T-helper 1 cell treated with Interleukin-12 subunit alpha and Interleukin-12 subunit beta and Interleukin-4 antibody, amounts not matched to agents 30 ng/mL and 1 ng/mL, for 36 hours (primary cell): ENCODE results near the gene ZC3H4. TPM values are rescaled to one million over a fixed set of nuclear protein-coding genes. Genes with fewer than 3 reads are reported as not detected.

Experiments used
- intact Hi-C: fragments of 100-400 bp; cut with micrococcal nuclease; formaldehyde crosslinking; loops from one replicate; pipeline ENCODE4 v1.15.1; 2024
- total RNA-seq: library from RNA; stranded (reverse); gene quantifications from 2 replicates; pipeline ENCODE4 v1.2.3, GENCODE V29; 2022

ZC3H4 gene
- total RNA-seq, 1 donor from 2014 or later: 135 TPM

- intact Hi-C loops: loop anchor here (1.0 to 5.0 kb wide), 2 partner anchors 14 to 94 kb away; no protein-coding TSS in a partner anchor
Observed at GRCh38 chr19:47093254-47093653, 20.3 kb downstream of the ZC3H4 start.

- intact Hi-C loops: loop anchor here (5.0 kb wide), 1 partner anchor 97 kb away; no protein-coding TSS in a partner anchor
Observed at GRCh38 chr19:47089767-47090350, 23.7 kb downstream of the ZC3H4 start.

- intact Hi-C loops: no loop called here
Observed at GRCh38 chr19:47086280-47086679, 27.3 kb downstream of the ZC3H4 start.

GRCh38 chr19:47084879-47085439 lies 28.6 kb downstream of the ZC3H4 start:
- intact Hi-C loops: no loop called here

- intact Hi-C loops: no loop called here
Observed at GRCh38 chr19:47082493-47082892, 31.1 kb downstream of the ZC3H4 start.

GRCh38 chr19:47081095-47081494 lies 32.5 kb downstream of the ZC3H4 start:
- intact Hi-C loops: no loop called here

GRCh38 chr19:47078351-47078750 lies 35.2 kb downstream of the ZC3H4 start:
- intact Hi-C loops: loop anchor here (5.0 kb wide), 1 partner anchor 41 kb away; no protein-coding TSS in a partner anchor

GRCh38 chr19:47075941-47076340 lies 37.6 kb downstream of the ZC3H4 start:
- intact Hi-C loops: loop anchor here (2.0 to 5.0 kb wide), 2 partner anchors 17 to 39 kb away; no protein-coding TSS in a partner anchor

- intact Hi-C loops: loop anchor here (2.0 to 5.0 kb wide), 2 partner anchors 16 to 38 kb away; no protein-coding TSS in a partner anchor
Observed at GRCh38 chr19:47075179-47075810, 38.3 kb downstream of the ZC3H4 start.

- intact Hi-C loops: loop anchor here (2.0 to 5.0 kb wide), 2 partner anchors 16 to 37 kb away; no protein-coding TSS in a partner anchor
Observed at GRCh38 chr19:47074621-47075020, 39.0 kb downstream of the ZC3H4 start.

GRCh38 chr19:47073574-47073973 lies 40.0 kb downstream of the ZC3H4 start:
- intact Hi-C loops: no loop called here

GRCh38 chr19:47072323-47072722 lies 41.3 kb downstream of the ZC3H4 start:
- intact Hi-C loops: no loop called here

- intact Hi-C loops: no loop called here
Observed at GRCh38 chr19:47071731-47072130, 41.8 kb downstream of the ZC3H4 start.

GRCh38 chr19:47070756-47071155 lies 42.8 kb downstream of the ZC3H4 start:
- intact Hi-C loops: no loop called here

GRCh38 chr19:47069795-47070194 lies 43.8 kb downstream of the ZC3H4 start:
- intact Hi-C loops: no loop called here

GRCh38 chr19:47068876-47069406 lies 44.6 kb downstream of the ZC3H4 start:
- intact Hi-C loops: no loop called here

- intact Hi-C loops: no loop called here
Observed at GRCh38 chr19:47068246-47068645, 45.3 kb downstream of the ZC3H4 start.

- intact Hi-C loops: no loop called here
Observed at GRCh38 chr19:47067215-47067847, 46.2 kb downstream of the ZC3H4 start.

- intact Hi-C loops: no loop called here
Observed at GRCh38 chr19:47066376-47067214, 47.0 kb downstream of the ZC3H4 start.

- intact Hi-C loops: no loop called here
Observed at GRCh38 chr19:47065242-47065641, 48.3 kb downstream of the ZC3H4 start.

GRCh38 chr19:47063874-47064273 lies 49.7 kb downstream of the ZC3H4 start:
- intact Hi-C loops: no loop called here
